ENCODE data around the gene SLC24A3. TPM values are rescaled to one million over a fixed set of nuclear protein-coding genes. Genes with fewer than 3 reads are reported as not detected.

The SLC24A3 gene
- total and polyA plus RNA-seq, 4 donors, result 1.9 to 8.4 (median 5.8) TPM

- no peak overlapping the region for H3K27ac ChIP-seq (ENCODE audit: low read depth in 1 of 2, low read length in 1 of 2)
- peaks cover 0 to 3% (median 0%) of the 10 kb centered on the region in 5 donors for H3K4me1 ChIP-seq (ENCODE audit: control insufficient read depth in 5 of 5, insufficient read depth in 5 of 5, low read length in 5 of 5)
- peak; percentile 83 for ATAC-seq (ENCODE audit: insufficient read depth, low FRiP score)
- TF ChIP-seq CTCF (IDR thresholded peaks at IDR 0.05; ENCODE audit: control extremely low read depth, extremely low read depth), result peak; percentile 55
- H3K4me3 ChIP-seq, result no peak overlapping the region
- H3K36me3 ChIP-seq (ENCODE audit: control insufficient read depth in 4 of 4, insufficient read depth in 4 of 4, low read length in 4 of 4), result peaks cover 0 to 4% (median 0%) of the 10 kb centered on the region in 4 donors
- WGBS, 2 donors, result 51 to 59% methylated on average over 12 of the region's 12 CpGs
- H3K27me3 ChIP-seq (ENCODE audit: control insufficient read depth in 3 of 3, insufficient read depth in 3 of 3, low read length in 2 of 3), result no peaks in the 10 kb centered on the region
- peak; percentile 71 to 75 (median 75) for DNase-seq
- no peak overlapping the region for H3K9ac ChIP-seq (ENCODE audit: insufficient read depth in 1 of 2, low read length in 2 of 2)
- peaks cover 0 to 3% (median 0%) of the 10 kb centered on the region in 4 donors for H3K9me3 ChIP-seq (ENCODE audit: control insufficient read depth in 4 of 4, insufficient read depth in 3 of 4, low read length in 3 of 4)
These were observed 371.2 kb downstream of the SLC24A3 start for GRCh38 chr20:19583532-19584175.

- Histone ChIP-seq H3K27me3 (ENCODE audit: control insufficient read depth in 3 of 3, insufficient read depth in 3 of 3, low read length in 2 of 3) (no peaks in the 10 kb centered on the region), H3K4me3 (no peak overlapping the region), H3K9me3 (ENCODE audit: control insufficient read depth in 4 of 4, insufficient read depth in 3 of 4, low read length in 3 of 4) (peaks cover 0 to 3% (median 0%) of the 10 kb centered on the region in 4 donors), H3K36me3 (ENCODE audit: control insufficient read depth in 4 of 4, insufficient read depth in 4 of 4, low read length in 4 of 4) (peaks cover 0 to 4% (median 0%) of the 10 kb centered on the region in 4 donors), H3K4me1 (ENCODE audit: control insufficient read depth in 5 of 5, insufficient read depth in 5 of 5, low read length in 5 of 5) (peaks cover 0 to 8% (median 0%) of the 10 kb centered on the region in 5 donors), H3K9ac (ENCODE audit: insufficient read depth in 1 of 2, low read length in 2 of 2) (no peak overlapping the region), H3K27ac (ENCODE audit: low read depth in 1 of 2, low read length in 1 of 2) (no peak overlapping the region)
- no peak for TF ChIP-seq CTCF (IDR thresholded peaks at IDR 0.05; ENCODE audit: control extremely low read depth, extremely low read depth)
- 76 to 97% methylated on average over 4 of the region's 4 CpGs for WGBS, 2 donors
- ATAC-seq (ENCODE audit: insufficient read depth, low FRiP score) (no peak), DNase-seq (no peak)
These were observed 375.8 kb downstream of the SLC24A3 start for GRCh38 chr20:19588241-19588640.

GRCh38 chr20:19588732-19589131, 376.3 kb downstream of the SLC24A3 start:
- peaks cover 0 to 3% (median 0%) of the 10 kb centered on the region in 4 donors for H3K9me3 ChIP-seq (ENCODE audit: control insufficient read depth in 4 of 4, insufficient read depth in 3 of 4, low read length in 3 of 4)
- H3K9ac ChIP-seq (ENCODE audit: insufficient read depth in 1 of 2, low read length in 2 of 2), result no peak overlapping the region
- H3K36me3 ChIP-seq (ENCODE audit: control insufficient read depth in 4 of 4, insufficient read depth in 4 of 4, low read length in 4 of 4), result peaks cover 0 to 4% (median 0%) of the 10 kb centered on the region in 4 donors
- peak; percentile 24 to 70 (median 44) for DNase-seq
- 55 to 76% methylated on average over 5 of the region's 5 CpGs for WGBS, 2 donors
- peaks cover 0 to 8% (median 2%) of the 10 kb centered on the region in 5 donors for H3K4me1 ChIP-seq (ENCODE audit: control insufficient read depth in 5 of 5, insufficient read depth in 5 of 5, low read length in 5 of 5)
- ATAC-seq (ENCODE audit: insufficient read depth, low FRiP score), result no peak
- TF ChIP-seq CTCF (IDR thresholded peaks at IDR 0.05; ENCODE audit: control extremely low read depth, extremely low read depth), result no peak
- no peak overlapping the region for H3K27ac ChIP-seq (ENCODE audit: low read depth in 1 of 2, low read length in 1 of 2)
- H3K4me3 ChIP-seq, result no peak overlapping the region
- no peaks in the 10 kb centered on the region for H3K27me3 ChIP-seq (ENCODE audit: control insufficient read depth in 3 of 3, insufficient read depth in 3 of 3, low read length in 2 of 3)

Data from lung (tissue), 12 donors.